ENCODE results near the gene LYPD6.

Gene LYPD6

DNA sequence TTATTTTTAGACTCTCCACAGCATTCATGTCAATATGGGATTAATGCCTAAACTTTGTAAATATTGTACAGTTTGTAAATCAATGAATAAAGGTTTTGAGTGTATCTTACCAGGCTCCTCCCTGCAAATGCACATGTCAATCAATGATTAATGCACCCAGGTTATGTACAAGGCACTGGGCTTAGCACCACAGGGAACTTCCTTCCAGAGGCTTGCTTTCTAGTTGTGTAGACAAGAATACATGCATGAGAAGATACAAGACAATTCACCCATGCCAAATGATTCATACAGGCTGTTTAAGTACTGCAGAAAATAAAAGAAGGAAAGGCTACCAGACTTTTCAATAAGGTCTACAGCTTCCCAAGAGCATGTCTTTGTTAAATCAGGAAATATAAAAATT lies 143.1 kb downstream of the LYPD6 start:
- Histone ChIP-seq H3K27ac (ENCODE audit: low read depth, low read length) (no peak overlapping the region), H4K12ac (ENCODE audit: low read depth, low read length) (no peak overlapping the region), H2AK5ac (ENCODE audit: low read length) (no peak overlapping the region), H3K79me1 (ENCODE audit: low read length) (peaks cover 7% of the 10 kb centered on the region), H3K27me3 (ENCODE audit: insufficient read depth, low read length) (no peaks in the 10 kb centered on the region), H2AFZ (ENCODE audit: insufficient read depth, low read length, poor library complexity) (no peak overlapping the region), H2BK12ac (ENCODE audit: low read length) (no peak overlapping the region), H3K23ac (ENCODE audit: low read length) (no peak overlapping the region), H4K8ac (ENCODE audit: low read depth, low read length) (no peak overlapping the region), H3K9ac (ENCODE audit: low read length) (no peak overlapping the region), H2BK120ac (ENCODE audit: insufficient read depth, low read length, poor library complexity) (no peak overlapping the region), H3K18ac (ENCODE audit: low read length) (no peak overlapping the region), H2BK5ac (ENCODE audit: low read depth, low read length, poor library complexity) (no peak overlapping the region), H3K4me1 (ENCODE audit: control insufficient read depth in 1 of 2, insufficient read depth in 2 of 2, low read length in 2 of 2) (peaks cover 2 to 5% of the 10 kb centered on the region in 2 experiments), H3K9me3 (ENCODE audit: insufficient read depth, low read depth, low read length) (peaks cover 3% of the 10 kb centered on the region), H4K91ac (ENCODE audit: low read depth, low read length) (no peak overlapping the region), H3K36me3 (ENCODE audit: control insufficient read depth in 1 of 2, insufficient read depth in 2 of 2, low read length in 2 of 2) (peaks cover 13 to 25% of the 10 kb centered on the region in 2 experiments), H3K4ac (ENCODE audit: low read depth, low read length) (no peak overlapping the region), H3K4me2 (ENCODE audit: low read length) (no peak overlapping the region), H3K79me2 (ENCODE audit: control insufficient read depth, insufficient read depth, low read length, poor library complexity) (no peaks in the 10 kb centered on the region), H3K4me3 (ENCODE audit: low read depth, low read length) (no peak overlapping the region), H3K14ac (ENCODE audit: low read length) (no peak overlapping the region)
- no peak for DNase-seq

DNA sequence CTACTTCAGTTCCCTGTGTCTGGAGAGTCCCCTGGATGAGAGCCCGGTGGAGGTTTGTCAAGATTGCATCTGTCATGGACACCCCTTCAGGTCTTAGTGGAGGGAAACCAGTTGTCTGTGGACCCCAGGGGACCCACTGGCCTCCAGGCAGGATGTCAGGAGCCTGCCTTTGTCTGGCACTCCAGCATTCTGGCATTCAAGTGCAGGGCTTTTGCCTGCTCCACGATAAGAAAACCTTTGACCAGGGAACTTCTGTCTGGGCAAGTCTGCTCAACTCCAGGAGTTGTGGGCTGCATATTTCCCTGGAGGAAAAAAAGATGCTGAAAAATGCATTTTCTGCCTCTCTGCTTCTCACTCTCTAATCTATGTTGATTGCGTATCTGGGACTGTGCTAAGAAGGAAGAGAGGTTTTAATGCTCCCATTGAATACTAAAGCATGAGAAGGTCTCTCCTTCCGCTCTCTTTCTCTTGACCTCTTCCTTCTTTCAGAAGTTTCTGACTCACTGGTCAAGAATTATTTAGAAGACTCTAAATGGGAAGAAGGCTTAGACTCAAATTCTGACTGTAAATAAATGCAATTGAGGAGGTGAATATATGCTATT lies 152.7 kb downstream of the LYPD6 start:
- WGBS (ENCODE audit: extremely low coverage, insufficient coverage, insufficient read length), result no CpG with 5 or more reads among the region's 4 CpGs
- peak overlapping the region; percentile 94 for H4K91ac ChIP-seq (ENCODE audit: low read depth, low read length)
- no peaks in the 10 kb centered on the region for H3K27me3 ChIP-seq (ENCODE audit: insufficient read depth, low read length)
- no peak overlapping the region for H3K23ac ChIP-seq (ENCODE audit: low read length)
- H3K4me1 ChIP-seq (ENCODE audit: control insufficient read depth in 1 of 2, insufficient read depth in 2 of 2, low read length in 2 of 2), result peaks cover 14 to 27% of the 10 kb centered on the region in 2 experiments
- H3K9ac ChIP-seq (ENCODE audit: low read length), result no peak overlapping the region
- peak overlapping the region; percentile 91 for H3K14ac ChIP-seq (ENCODE audit: low read length)
- peak overlapping the region; percentile 72 for H2AK5ac ChIP-seq (ENCODE audit: low read length)
- peak overlapping the region; percentile 98 for H2BK5ac ChIP-seq (ENCODE audit: low read depth, low read length, poor library complexity)
- no peaks in the 10 kb centered on the region for H3K36me3 ChIP-seq (ENCODE audit: control insufficient read depth in 1 of 2, insufficient read depth in 2 of 2, low read length in 2 of 2)
- peaks cover 5% of the 10 kb centered on the region for H3K79me2 ChIP-seq (ENCODE audit: control insufficient read depth, insufficient read depth, low read length, poor library complexity)
- no peak for DNase-seq
- peak overlapping the region; percentile 89 for H4K8ac ChIP-seq (ENCODE audit: low read depth, low read length)
- H3K4me3 ChIP-seq (ENCODE audit: low read depth, low read length), result no peak overlapping the region
- no peaks in the 10 kb centered on the region for H3K9me3 ChIP-seq (ENCODE audit: insufficient read depth, low read depth, low read length)
- peak overlapping the region; percentile 40 for H4K12ac ChIP-seq (ENCODE audit: low read depth, low read length)
- peak overlapping the region; percentile 60 for H3K4ac ChIP-seq (ENCODE audit: low read depth, low read length)
- peaks cover 26% of the 10 kb centered on the region for H3K79me1 ChIP-seq (ENCODE audit: low read length)
- H2AFZ ChIP-seq (ENCODE audit: insufficient read depth, low read length, poor library complexity), result no peak overlapping the region
- H3K27ac ChIP-seq (ENCODE audit: low read depth, low read length), result peak overlapping the region; percentile 97
- H2BK12ac ChIP-seq (ENCODE audit: low read length), result peak overlapping the region; percentile 93
- peak overlapping the region; percentile 58 for H3K18ac ChIP-seq (ENCODE audit: low read length)
- peak overlapping the region; percentile 93 for H2BK120ac ChIP-seq (ENCODE audit: insufficient read depth, low read length, poor library complexity)
- peak overlapping the region; percentile 7 for H3K4me2 ChIP-seq (ENCODE audit: low read length)

DNA sequence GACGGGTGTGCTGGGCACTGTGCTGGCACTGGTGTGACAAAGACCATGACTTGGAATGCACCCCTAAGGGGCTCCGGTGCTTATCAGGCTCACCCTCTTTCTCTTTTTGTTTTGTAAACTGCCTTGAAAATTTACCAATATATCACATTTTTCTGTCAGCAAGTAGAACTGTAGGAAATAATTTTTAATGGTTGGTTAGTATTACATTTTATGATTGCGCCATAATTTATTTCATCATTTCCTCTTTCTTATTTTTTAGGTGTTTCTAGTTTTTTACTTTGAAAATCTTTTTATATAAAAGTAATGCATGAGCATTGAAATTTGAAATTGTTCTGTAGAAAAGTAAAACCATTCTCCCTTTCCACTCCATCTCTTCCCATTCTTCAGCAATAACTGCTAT lies 156.3 kb downstream of the LYPD6 start:
- no peak overlapping the region for H3K4ac ChIP-seq (ENCODE audit: low read depth, low read length)
- peaks cover 28% of the 10 kb centered on the region for H3K79me1 ChIP-seq (ENCODE audit: low read length)
- no peak overlapping the region for H4K8ac ChIP-seq (ENCODE audit: low read depth, low read length)
- peak overlapping the region; percentile 26 for H4K91ac ChIP-seq (ENCODE audit: low read depth, low read length)
- no peak overlapping the region for H2BK5ac ChIP-seq (ENCODE audit: low read depth, low read length, poor library complexity)
- WGBS (ENCODE audit: extremely low coverage, insufficient coverage, insufficient read length), result no CpG with 5 or more reads among the region's 3 CpGs
- H3K27me3 ChIP-seq (ENCODE audit: insufficient read depth, low read length), result no peaks in the 10 kb centered on the region
- DNase-seq, result no peak
- no peak overlapping the region for H3K14ac ChIP-seq (ENCODE audit: low read length)
- no peak overlapping the region for H3K23ac ChIP-seq (ENCODE audit: low read length)
- peak overlapping the region; percentile 90 for H2BK120ac ChIP-seq (ENCODE audit: insufficient read depth, low read length, poor library complexity)
- H2AK5ac ChIP-seq (ENCODE audit: low read length), result peak overlapping the region; percentile 88
- H3K27ac ChIP-seq (ENCODE audit: low read depth, low read length), result no peak overlapping the region
- H3K36me3 ChIP-seq (ENCODE audit: control insufficient read depth in 1 of 2, insufficient read depth in 2 of 2, low read length in 2 of 2), result no peaks in the 10 kb centered on the region
- H3K9me3 ChIP-seq (ENCODE audit: insufficient read depth, low read depth, low read length), result no peaks in the 10 kb centered on the region
- peak overlapping the region; percentile 75 for H3K18ac ChIP-seq (ENCODE audit: low read length)
- H3K79me2 ChIP-seq (ENCODE audit: control insufficient read depth, insufficient read depth, low read length, poor library complexity), result peaks cover 5% of the 10 kb centered on the region
- no peak overlapping the region for H4K12ac ChIP-seq (ENCODE audit: low read depth, low read length)
- no peak overlapping the region for H2AFZ ChIP-seq (ENCODE audit: insufficient read depth, low read length, poor library complexity)
- H3K4me3 ChIP-seq (ENCODE audit: low read depth, low read length), result no peak overlapping the region
- H3K9ac ChIP-seq (ENCODE audit: low read length), result no peak overlapping the region
- H3K4me2 ChIP-seq (ENCODE audit: low read length), result no peak overlapping the region
- H2BK12ac ChIP-seq (ENCODE audit: low read length), result peak overlapping the region; percentile 89
- H3K4me1 ChIP-seq (ENCODE audit: control insufficient read depth in 1 of 2, insufficient read depth in 2 of 2, low read length in 2 of 2), result peaks cover 14 to 30% of the 10 kb centered on the region in 2 experiments

DNA sequence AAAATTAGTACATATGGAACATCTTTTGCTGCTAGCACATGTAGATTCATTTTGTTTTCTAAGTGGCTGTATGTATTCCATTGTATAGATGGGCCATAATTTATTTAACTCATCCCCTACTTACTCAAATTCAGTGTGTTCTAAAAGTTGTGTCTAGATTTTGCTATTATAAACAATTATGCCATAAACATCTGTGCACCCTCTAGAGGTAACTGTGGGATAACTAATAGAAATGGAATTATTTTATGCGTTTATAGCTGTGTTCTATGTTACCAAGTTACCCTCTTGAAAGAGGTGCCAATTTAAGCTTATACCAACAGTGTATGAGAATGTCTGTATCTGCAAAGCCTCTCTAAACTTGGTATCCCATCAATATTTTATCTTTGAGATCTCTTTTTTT lies 156.8 kb downstream of the LYPD6 start:
- Histone ChIP-seq H2AK5ac (ENCODE audit: low read length) (no peak overlapping the region), H3K4ac (ENCODE audit: low read depth, low read length) (no peak overlapping the region), H3K14ac (ENCODE audit: low read length) (no peak overlapping the region), H2BK120ac (ENCODE audit: insufficient read depth, low read length, poor library complexity) (no peak overlapping the region), H3K36me3 (ENCODE audit: control insufficient read depth in 1 of 2, insufficient read depth in 2 of 2, low read length in 2 of 2) (no peaks in the 10 kb centered on the region), H2BK12ac (ENCODE audit: low read length) (no peak overlapping the region), H2BK5ac (ENCODE audit: low read depth, low read length, poor library complexity) (no peak overlapping the region), H4K8ac (ENCODE audit: low read depth, low read length) (no peak overlapping the region), H3K9ac (ENCODE audit: low read length) (no peak overlapping the region), H3K23ac (ENCODE audit: low read length) (no peak overlapping the region), H3K27ac (ENCODE audit: low read depth, low read length) (no peak overlapping the region), H3K9me3 (ENCODE audit: insufficient read depth, low read depth, low read length) (no peaks in the 10 kb centered on the region), H3K4me2 (ENCODE audit: low read length) (no peak overlapping the region), H3K4me1 (ENCODE audit: control insufficient read depth in 1 of 2, insufficient read depth in 2 of 2, low read length in 2 of 2) (peaks cover 14 to 30% of the 10 kb centered on the region in 2 experiments), H3K18ac (ENCODE audit: low read length) (no peak overlapping the region), H4K91ac (ENCODE audit: low read depth, low read length) (no peak overlapping the region), H3K79me2 (ENCODE audit: control insufficient read depth, insufficient read depth, low read length, poor library complexity) (peaks cover 5% of the 10 kb centered on the region), H3K4me3 (ENCODE audit: low read depth, low read length) (no peak overlapping the region), H2AFZ (ENCODE audit: insufficient read depth, low read length, poor library complexity) (no peak overlapping the region), H4K12ac (ENCODE audit: low read depth, low read length) (no peak overlapping the region), H3K79me1 (ENCODE audit: low read length) (peaks cover 28% of the 10 kb centered on the region), H3K27me3 (ENCODE audit: insufficient read depth, low read length) (no peaks in the 10 kb centered on the region)
- WGBS (ENCODE audit: extremely low coverage, insufficient coverage, insufficient read length), result no CpG with 5 or more reads among the region's 1 CpG
- no peak for DNase-seq
